GM12874 (cell line): ENCODE data around the gene HLTF.

Experiments
- TF ChIP-seq, protein P1 (sequence below): IDR thresholded peaks from 2 replicates; pipeline ENCODE4 v1.5.1; 2011; ENCODE audit warnings: low read depth, mild to moderate bottlenecking, control low read depth, low read length, moderate library complexity; ENCODE audit not compliant: insufficient read depth

Gene HLTF

DNA sequence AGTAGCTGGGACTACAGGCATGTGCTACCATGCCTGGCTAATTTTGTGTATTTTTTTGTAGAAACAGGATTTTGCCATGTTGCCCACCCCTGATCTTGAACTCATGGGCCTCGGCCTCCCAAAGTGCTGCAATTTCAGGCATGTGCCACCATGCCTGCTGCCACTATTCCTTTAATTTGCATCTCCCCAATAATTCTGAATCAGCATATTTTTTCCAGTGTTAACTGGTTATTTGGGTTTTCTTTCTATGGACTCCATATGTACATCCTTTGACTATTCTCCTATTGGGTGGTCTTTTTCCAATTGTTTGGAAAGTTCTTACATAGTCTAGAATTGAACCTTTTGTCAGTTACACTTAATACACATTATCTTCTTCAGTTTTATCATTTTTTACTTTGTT, 28.1 kb downstream of the HLTF start:
- TF ChIP-seq, protein P1, sequence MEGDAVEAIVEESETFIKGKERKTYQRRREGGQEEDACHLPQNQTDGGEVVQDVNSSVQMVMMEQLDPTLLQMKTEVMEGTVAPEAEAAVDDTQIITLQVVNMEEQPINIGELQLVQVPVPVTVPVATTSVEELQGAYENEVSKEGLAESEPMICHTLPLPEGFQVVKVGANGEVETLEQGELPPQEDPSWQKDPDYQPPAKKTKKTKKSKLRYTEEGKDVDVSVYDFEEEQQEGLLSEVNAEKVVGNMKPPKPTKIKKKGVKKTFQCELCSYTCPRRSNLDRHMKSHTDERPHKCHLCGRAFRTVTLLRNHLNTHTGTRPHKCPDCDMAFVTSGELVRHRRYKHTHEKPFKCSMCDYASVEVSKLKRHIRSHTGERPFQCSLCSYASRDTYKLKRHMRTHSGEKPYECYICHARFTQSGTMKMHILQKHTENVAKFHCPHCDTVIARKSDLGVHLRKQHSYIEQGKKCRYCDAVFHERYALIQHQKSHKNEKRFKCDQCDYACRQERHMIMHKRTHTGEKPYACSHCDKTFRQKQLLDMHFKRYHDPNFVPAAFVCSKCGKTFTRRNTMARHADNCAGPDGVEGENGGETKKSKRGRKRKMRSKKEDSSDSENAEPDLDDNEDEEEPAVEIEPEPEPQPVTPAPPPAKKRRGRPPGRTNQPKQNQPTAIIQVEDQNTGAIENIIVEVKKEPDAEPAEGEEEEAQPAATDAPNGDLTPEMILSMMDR: no peak

DNA sequence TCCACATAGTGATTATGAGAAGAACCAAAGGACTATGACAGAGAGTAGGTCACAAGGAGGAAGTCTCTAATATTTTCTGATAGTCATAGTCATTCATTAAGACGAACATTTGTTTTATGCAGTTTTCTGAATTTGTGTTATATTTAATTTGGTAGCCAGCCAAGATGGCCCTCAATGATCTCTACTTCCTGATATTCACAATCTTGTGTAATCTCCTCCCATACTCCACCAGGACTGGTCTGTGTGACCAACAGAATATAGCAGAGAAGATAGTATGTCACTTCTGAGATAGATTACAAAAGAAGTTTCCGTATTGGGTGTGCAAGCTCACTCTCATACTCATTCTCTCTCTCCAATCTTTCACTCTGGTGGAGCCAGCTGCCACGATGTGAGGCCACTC, 30.8 kb downstream of the HLTF start:
- TF ChIP-seq, protein P1: no peak

GRCh38 chr3:149044339-149045083, 41.8 kb downstream of the HLTF start:
- TF ChIP-seq, protein P1: no peak

DNA sequence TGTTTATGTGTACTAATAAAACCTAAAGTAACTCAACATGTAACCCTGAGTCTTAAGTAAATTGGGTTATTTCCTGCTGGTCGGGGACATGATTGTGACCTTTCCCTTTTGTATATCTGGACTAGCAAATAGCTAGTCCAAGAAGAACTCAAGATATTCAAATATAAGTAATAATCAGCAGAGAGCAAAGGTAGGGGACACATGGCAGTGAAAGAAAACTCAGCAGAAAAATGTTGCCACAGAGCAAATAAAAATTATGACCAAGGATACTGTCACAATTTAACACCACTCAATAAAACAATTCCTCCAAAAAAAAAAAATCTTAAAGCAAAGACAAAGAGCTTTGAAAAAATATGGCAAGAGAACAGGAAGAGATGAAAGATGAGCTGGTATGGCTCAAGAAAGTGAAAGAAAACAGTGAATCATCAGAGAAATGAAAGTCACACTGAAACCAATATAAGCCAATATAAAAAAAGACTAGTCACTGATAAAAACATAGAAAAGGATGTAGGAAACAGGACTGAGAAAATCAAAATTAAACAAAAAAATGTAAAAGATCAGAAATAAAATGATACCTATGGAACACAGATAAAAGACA, 43.4 kb downstream of the HLTF start:
- TF ChIP-seq, protein P1: no peak

DNA sequence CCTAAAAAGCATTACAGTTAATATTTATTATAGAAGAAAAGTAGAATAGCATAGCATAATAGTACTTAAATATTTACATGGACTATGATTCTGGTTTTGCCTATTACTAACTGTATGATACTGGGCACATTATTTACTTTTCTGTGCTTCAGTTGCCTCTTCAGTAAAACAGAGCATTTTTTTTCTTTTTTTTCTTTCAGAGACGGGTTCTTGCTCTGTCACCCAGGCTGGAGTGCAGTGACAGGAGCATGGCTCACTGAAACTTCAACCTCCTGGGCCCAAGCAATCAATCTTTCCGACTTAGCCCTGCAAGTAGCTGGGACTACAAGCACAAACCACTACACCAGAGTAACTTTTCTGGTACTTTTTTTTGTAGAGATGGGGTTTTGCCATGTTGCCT, 48.0 kb downstream of the HLTF start:
- TF ChIP-seq, protein P1: no peak

- TF ChIP-seq, protein P1: no peak
Measured at GRCh38 chr3:149037684-149038083, 48.6 kb downstream of the HLTF start.

- TF ChIP-seq, protein P1: no peak
Measured at GRCh38 chr3:149031096-149031495, 55.2 kb downstream of the HLTF start.
